NB4 (cell line): Measurements from ENCODE around the gene MS4A4A.

Source experiments
- DNase-seq: peaks from one replicate; pipeline ENCODE4 v3.0.0; 2010; ENCODE audit warnings: low read depth
- H3K4me3 ChIP-seq: one replicate; pipeline ENCODE4 v1.5.1; 2011; ENCODE audit warnings: mild to moderate bottlenecking, low read depth, low read length, moderate library complexity
- CTCF ChIP-seq: IDR thresholded peaks from one replicate; pipeline ENCODE4 v1.5.1; 2012; ENCODE audit warnings: low read depth, low read length
- MAX ChIP-seq: IDR thresholded peaks from 2 replicates; pipeline ENCODE4 v1.6.1; 2011; ENCODE audit warnings: low read depth, low read length
- MYC ChIP-seq: IDR thresholded peaks from 2 replicates; pipeline ENCODE4 v1.6.1; 2011; ENCODE audit warnings: low read depth, low read length
- POLR2A ChIP-seq: IDR thresholded peaks from 2 replicates; pipeline ENCODE4 v1.6.1; 2011; ENCODE audit warnings: mild to moderate bottlenecking; ENCODE audit not compliant: insufficient read length; ENCODE audit errors: extremely low read depth

The MS4A4A gene

GRCh38 chr11:60345489-60345888 lies 65.0 kb downstream of the MS4A4A start:
- TF ChIP-seq MYC, result no peak
- peak; percentile 2; the same call in 1 of the 2 replicates for TF ChIP-seq MAX
- no peak for TF ChIP-seq POLR2A
- peak; percentile 84 for TF ChIP-seq CTCF
- DNase-seq, result peak; percentile 62
- H3K4me3 ChIP-seq, result no peak overlapping the region

GRCh38 chr11:60347084-60347797 lies 66.8 kb downstream of the MS4A4A start:
- TF ChIP-seq CTCF, result no peak
- H3K4me3 ChIP-seq, result no peak overlapping the region
- no peak for DNase-seq

GRCh38 chr11:60348116-60348515 lies 67.7 kb downstream of the MS4A4A start:
- DNase-seq, result no peak
- TF ChIP-seq MAX, result peak; percentile 77
- no peak for TF ChIP-seq MYC
- peak; percentile 11 for TF ChIP-seq CTCF
- no peak for TF ChIP-seq POLR2A

GRCh38 chr11:60349990-60350389 lies 69.5 kb downstream of the MS4A4A start:
- TF ChIP-seq MAX, result no peak
- peak; percentile 36 for DNase-seq

More at GRCh38 chr11:60348116-60348515, 67.7 kb downstream of the MS4A4A start:
- no peak overlapping the region for H3K4me3 ChIP-seq

GRCh38 chr11:60357771-60358170 lies 77.3 kb downstream of the MS4A4A start:
- no peak overlapping the region for H3K4me3 ChIP-seq

More at GRCh38 chr11:60349990-60350389, 69.5 kb downstream of the MS4A4A start:
- H3K4me3 ChIP-seq, result no peak overlapping the region

More at GRCh38 chr11:60357771-60358170, 77.3 kb downstream of the MS4A4A start:
- TF ChIP-seq CTCF (no peak), MAX (no peak), MYC (no peak), POLR2A (no peak)
- DNase-seq, result no peak
